Limb (tissue), 2 donors: Measurements from ENCODE around the gene SH3BP2.

Experiments used
- DNase-seq, 2 donors: peaks; one replicate each; pipeline ENCODE4 v3.0.0-alpha.2; 2016; ENCODE audit errors: extremely low spot score in 2 of 2

The SH3BP2 gene

GRCh38 chr4:2831611-2832308 lies 38.9 kb downstream of the SH3BP2 start:
- DNase-seq = no peak

GRCh38 chr4:2832309-2832980 lies 39.6 kb downstream of the SH3BP2 start:
- no peak for DNase-seq

GRCh38 chr4:2832981-2833670 lies 40.2 kb downstream of the SH3BP2 start:
- DNase-seq = no peak

GRCh38 chr4:2833671-2834000 lies 40.8 kb downstream of the SH3BP2 start:
- DNase-seq = no peak

- DNase-seq = no peak
Observed at GRCh38 chr4:2834001-2834921, 41.4 kb downstream of the SH3BP2 start.

GRCh38 chr4:2835978-2836377 lies 43.1 kb downstream of the SH3BP2 start:
- no peak for DNase-seq

- DNase-seq = peak in 1 of 2 donors; percentile 30
Observed at GRCh38 chr4:2836391-2836859, 43.5 kb downstream of the SH3BP2 start.

GRCh38 chr4:2837110-2837903 lies 44.4 kb downstream of the SH3BP2 start:
- DNase-seq = peak in 1 of 2 donors; percentile 34

GRCh38 chr4:2837904-2838496 lies 45.1 kb downstream of the SH3BP2 start:
- peak; percentile 38 to 39 for DNase-seq

- no peak for DNase-seq
Observed at GRCh38 chr4:2839060-2839459, 46.2 kb downstream of the SH3BP2 start.

- DNase-seq = no peak
Observed at GRCh38 chr4:2842687-2843262, 49.9 kb downstream of the SH3BP2 start.

GRCh38 chr4:2843263-2843940 lies 50.5 kb downstream of the SH3BP2 start, which contains the start of gene ADD1:
Gene ADD1, plus strand, starts transcription at chr4:2843844. Its CDS starts 32,072 bp downstream, at chr4:2875916.
- peak; percentile 86 to 100 for DNase-seq

GRCh38 chr4:2843941-2844584 lies 51.2 kb downstream of the SH3BP2 start:
- no peak for DNase-seq

- no peak for DNase-seq
Observed at GRCh38 chr4:2846172-2846571, 53.3 kb downstream of the SH3BP2 start.

- DNase-seq = no peak
Observed at GRCh38 chr4:2847302-2847871, 54.5 kb downstream of the SH3BP2 start.

GRCh38 chr4:2848449-2848848 lies 55.6 kb downstream of the SH3BP2 start:
- DNase-seq = no peak

GRCh38 chr4:2849267-2850152 lies 56.6 kb downstream of the SH3BP2 start:
- DNase-seq = no peak
